GM06990 (cell line): Measurements from ENCODE around the gene FAM180A.

ENCODE experiments used
- DNase-seq: peaks from one replicate; pipeline ENCODE4 v3.0.0-alpha.2; 2011; ENCODE audit not compliant: insufficient read length; ENCODE audit errors: extremely low read depth
- H3K27me3 ChIP-seq: replicated peaks from 2 replicates; pipeline ENCODE4 v1.6.0; 2011; ENCODE audit warnings: low read length; ENCODE audit not compliant: control insufficient read depth, insufficient read depth
- H3K36me3 ChIP-seq: 2 replicates; pipeline ENCODE4 v1.5.1; 2011; ENCODE audit warnings: low read length; ENCODE audit not compliant: control insufficient read depth, insufficient read depth
- H3K4me3 ChIP-seq: replicated peaks from 2 replicates; pipeline ENCODE4 v1.5.1; 2011; ENCODE audit warnings: low read depth, mild to moderate bottlenecking, control low read depth, low read length
- TF ChIP-seq, protein P1 (sequence below): IDR thresholded peaks from 2 replicates; pipeline ENCODE4 v1.5.1; 2011; ENCODE audit warnings: low read length, control low read depth, mild to moderate bottlenecking, inconsistent platforms; ENCODE audit not compliant: insufficient read depth, poor library complexity, severe bottlenecking

Gene FAM180A

DNA sequence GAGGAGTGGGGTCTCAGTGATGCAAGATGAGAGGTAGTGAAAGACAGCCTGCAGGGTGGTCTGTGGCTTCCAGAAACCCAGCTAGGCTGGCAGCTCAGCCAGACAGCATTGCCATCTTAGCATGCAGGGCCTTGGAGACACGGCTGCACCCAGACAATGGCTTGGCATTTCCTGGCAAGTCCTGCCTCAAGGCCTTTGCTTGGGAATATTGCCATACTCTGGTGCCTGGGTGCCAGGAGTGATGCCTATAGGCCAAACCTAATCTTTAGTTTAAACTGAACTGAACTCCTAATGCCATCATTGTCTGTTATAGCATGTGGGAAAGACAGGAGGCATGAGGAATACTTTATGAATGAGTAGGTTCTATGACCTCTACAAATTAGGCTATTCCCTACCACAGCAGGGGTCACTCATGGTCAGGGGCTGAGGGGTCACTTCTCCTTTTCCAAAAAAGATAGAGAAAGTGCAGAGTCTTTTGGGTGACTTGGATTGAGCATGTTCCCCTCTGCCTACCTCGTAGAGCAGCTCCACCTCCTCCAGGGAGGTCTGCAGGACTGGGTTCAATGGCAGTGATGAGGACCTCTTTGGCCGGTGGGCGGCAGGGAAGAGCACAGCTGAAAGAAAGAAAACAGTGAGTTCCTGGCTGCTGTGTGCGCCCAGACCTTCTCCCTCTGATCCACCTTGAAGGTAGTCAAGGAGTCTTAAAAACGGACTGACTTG, 11.9 kb downstream of the FAM180A start:
- DNase-seq: no peak
- Histone ChIP-seq H3K36me3 (no peaks in the 10 kb centered on the region), H3K4me3 (no peak overlapping the region), H3K27me3 (no peaks in the 10 kb centered on the region)
- TF ChIP-seq, protein P1, sequence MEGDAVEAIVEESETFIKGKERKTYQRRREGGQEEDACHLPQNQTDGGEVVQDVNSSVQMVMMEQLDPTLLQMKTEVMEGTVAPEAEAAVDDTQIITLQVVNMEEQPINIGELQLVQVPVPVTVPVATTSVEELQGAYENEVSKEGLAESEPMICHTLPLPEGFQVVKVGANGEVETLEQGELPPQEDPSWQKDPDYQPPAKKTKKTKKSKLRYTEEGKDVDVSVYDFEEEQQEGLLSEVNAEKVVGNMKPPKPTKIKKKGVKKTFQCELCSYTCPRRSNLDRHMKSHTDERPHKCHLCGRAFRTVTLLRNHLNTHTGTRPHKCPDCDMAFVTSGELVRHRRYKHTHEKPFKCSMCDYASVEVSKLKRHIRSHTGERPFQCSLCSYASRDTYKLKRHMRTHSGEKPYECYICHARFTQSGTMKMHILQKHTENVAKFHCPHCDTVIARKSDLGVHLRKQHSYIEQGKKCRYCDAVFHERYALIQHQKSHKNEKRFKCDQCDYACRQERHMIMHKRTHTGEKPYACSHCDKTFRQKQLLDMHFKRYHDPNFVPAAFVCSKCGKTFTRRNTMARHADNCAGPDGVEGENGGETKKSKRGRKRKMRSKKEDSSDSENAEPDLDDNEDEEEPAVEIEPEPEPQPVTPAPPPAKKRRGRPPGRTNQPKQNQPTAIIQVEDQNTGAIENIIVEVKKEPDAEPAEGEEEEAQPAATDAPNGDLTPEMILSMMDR: no peak

DNA sequence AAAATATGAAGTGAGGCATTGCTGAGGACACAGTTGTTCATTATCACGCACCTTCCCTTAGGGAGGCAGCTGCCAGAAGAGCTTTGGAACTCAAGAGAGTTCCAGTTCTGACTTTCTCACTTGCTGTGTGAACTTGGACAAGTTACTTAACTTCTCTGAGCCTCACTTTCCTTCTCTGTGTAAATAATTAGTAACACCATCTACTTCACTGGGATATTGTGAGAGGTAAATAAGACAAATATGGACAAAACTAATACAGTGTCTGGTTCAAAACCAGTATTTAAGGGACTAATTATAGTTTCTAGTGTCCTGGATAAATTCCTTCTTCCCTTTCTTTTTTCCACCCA, 14.3 kb downstream of the FAM180A start:
- no peaks in the 10 kb centered on the region for H3K27me3 ChIP-seq
- no peak for DNase-seq
- no peak overlapping the region for H3K4me3 ChIP-seq
- TF ChIP-seq, protein P1: no peak
- no peaks in the 10 kb centered on the region for H3K36me3 ChIP-seq

DNA sequence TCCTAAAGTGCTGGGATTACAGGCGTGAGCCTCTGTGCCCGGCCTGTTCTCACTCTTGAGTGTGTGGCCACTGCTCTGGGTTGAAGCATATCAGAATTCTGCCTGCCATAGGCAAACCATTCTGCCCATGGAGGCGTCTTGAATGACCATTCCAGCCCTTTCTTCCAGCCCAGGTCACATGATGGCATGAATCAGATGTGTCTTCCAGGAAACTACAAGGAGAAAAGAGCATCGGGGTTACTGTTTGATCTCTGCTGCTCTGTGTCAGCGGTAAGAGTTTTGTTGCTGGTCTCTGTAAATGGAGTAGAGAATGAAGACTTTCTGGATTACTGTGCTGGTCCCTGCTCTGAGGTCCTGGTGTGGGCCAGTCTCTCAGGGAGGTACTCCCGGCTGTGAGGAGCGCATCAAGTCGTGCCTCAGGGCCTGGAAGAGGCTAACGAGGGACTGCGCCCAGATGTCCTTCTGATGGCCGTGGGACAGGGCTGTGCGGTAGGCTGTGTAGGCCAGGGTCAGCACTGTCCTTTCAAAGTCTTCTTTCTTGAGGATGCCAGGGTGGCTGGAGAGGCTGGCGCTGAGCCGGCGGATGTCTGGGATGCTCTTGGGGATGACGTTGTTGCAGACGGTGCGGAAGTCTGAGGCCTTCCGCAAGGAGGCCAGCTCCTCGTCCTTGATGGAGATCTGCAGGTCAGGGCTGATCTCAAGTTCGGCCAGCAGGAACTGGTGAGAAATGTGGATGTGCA, 14.8 kb downstream of the FAM180A start:
- TF ChIP-seq, protein P1: no peak
- DNase-seq: no peak
- H3K27me3 ChIP-seq: no peaks in the 10 kb centered on the region
- H3K36me3 ChIP-seq: no peaks in the 10 kb centered on the region
- no peak overlapping the region for H3K4me3 ChIP-seq

DNA sequence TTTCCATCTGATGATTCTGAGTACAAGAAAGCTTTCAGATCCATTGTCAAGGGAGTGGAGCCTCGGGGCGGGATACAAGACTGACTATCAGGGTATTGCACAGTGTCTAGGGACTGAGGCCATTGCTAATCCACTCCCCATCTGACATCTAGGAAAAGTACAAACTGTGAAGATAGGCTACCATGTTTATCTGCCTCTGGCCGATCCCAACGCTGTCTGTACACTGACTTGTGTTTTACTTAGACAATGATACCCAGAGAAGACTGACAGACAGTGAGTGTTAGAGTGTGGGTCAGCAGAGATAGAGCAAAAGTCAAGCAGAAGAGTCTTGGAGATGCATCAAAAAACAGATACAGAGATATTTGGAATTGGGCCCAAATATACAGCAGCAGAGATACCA, 17.5 kb downstream of the FAM180A start:
- no peak overlapping the region for H3K4me3 ChIP-seq
- TF ChIP-seq, protein P1: no peak
- no peaks in the 10 kb centered on the region for H3K27me3 ChIP-seq
- no peaks in the 10 kb centered on the region for H3K36me3 ChIP-seq
- DNase-seq: no peak

DNA sequence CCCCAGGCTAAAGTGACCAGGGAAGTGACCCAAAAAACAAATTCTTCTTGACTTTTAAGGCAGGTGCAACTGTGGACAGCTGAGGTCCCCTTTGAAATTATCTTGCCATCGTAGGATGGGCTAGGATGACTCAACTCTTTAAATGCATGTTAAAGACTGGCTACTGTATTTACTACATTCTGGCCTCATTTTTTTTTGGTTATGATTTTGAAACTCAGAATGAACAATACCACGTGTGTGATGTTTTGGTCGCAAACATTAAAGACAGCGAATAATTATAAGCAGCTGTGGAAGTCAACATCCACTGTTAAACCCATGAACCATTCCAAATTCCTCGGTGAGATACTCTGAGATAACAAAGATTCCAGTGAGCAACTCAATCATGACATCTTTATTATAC, 19.4 kb downstream of the FAM180A start:
- Histone ChIP-seq H3K27me3 (no peaks in the 10 kb centered on the region), H3K4me3 (no peak overlapping the region)
- TF ChIP-seq, protein P1: no peak

More for the DNA sequence above, 19.4 kb downstream of the FAM180A start:
- DNase-seq: no peak
- no peaks in the 10 kb centered on the region for H3K36me3 ChIP-seq
